ENCODE measurements around the gene CYB561D2.
A peak's percentile ranks its signal among the peaks of the same experiment; 100 is the strongest.

Gene CYB561D2

GRCh38 chr3:50390508-50391224, 40.0 kb downstream of the CYB561D2 start:
- peak; percentile 9 for DNase-seq (ENCODE audit: low spot score)

DNA sequence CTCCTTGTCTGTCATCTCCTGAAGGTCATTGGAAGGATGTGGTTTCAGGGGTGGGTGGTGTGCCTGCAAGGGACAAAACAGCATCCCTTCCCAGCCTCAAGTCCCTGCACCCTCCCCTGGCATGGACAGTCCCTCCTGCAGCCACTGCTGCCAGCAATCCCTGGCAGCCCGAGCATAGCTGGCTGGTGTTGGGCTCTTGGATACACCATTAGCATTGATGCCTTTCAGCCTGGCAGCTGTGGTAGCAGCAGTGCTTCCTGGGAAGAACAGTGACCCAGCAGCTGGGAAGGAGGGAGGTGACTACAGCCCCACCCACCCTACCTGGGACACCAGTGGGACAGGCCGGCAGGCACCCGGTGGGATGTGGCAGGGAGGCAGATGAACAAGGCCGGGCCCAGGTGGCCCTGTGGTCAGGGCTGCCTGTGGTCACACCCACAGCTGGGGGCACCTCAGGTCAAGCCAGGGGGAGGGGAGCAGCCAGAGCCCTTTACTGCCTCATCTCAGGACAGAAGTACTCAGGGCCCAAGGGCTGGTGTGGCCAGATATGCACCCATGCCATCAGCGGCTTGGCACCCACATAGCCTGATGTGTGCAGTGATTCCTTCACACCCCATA, 41.5 kb downstream of the CYB561D2 start:
- DNase-seq (ENCODE audit: low spot score) = no peak

DNA sequence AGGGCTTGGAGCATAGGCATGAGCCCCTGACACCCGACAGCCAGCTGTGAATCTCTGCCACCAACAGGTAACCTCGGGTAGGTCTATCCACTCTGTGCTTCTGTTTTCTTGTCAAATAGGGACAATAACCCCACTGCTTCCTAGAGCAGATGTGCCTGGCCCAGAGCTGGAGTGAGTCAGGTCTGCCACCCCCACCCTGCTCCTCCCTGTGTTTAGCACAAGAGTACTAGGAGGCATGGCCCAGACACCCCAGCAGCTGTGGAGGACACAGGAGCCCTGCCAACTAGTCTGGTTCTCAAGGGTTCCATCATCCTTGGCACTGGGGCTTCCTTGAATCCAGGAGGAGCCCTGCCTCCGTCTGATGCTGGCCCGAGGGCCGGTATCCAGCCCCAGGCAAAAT, 42.4 kb downstream of the CYB561D2 start:
- DNase-seq (ENCODE audit: low spot score) = no peak

GRCh38 chr3:50395070-50395860, 44.6 kb downstream of the CYB561D2 start:
- no peak for DNase-seq (ENCODE audit: low spot score)

- peak; percentile 72 for DNase-seq (ENCODE audit: low spot score)
Measured at GRCh38 chr3:50396502-50396901, 45.8 kb downstream of the CYB561D2 start.

GRCh38 chr3:50401978-50402595, 51.4 kb downstream of the CYB561D2 start:
- DNase-seq (ENCODE audit: low spot score) = no peak
